ENCODE measurements around the gene SPAAR.
A peak's percentile ranks its signal among the peaks of the same experiment; 100 is the strongest.
"Not testable (repeated sequence)": the region's sequence is repeated elsewhere in the genome, so short reads cannot be mapped to it uniquely, and the experiment has no call there.

The SPAAR gene

GRCh38 chr9:35909687-35910612 is 660 bp downstream of the SPAAR start:
- H3K4me3 ChIP-seq (ENCODE audit: low read length in 2 of 2) = peak overlapping the region in 1 of 2 donors; percentile 26
- H3K36me3 ChIP-seq (ENCODE audit: control insufficient read depth in 2 of 2, insufficient read depth in 2 of 2, low read length in 2 of 2) = no peaks in the 10 kb centered on the region
- H3K9me3 ChIP-seq (ENCODE audit: control insufficient read depth in 2 of 2, low read length in 2 of 2) = no peaks in the 10 kb centered on the region
- peak overlapping the region; percentile 66 to 70 for H3K9ac ChIP-seq (ENCODE audit: low read depth in 1 of 2, low read length in 2 of 2)
- no peaks in the 10 kb centered on the region for H3K27me3 ChIP-seq (ENCODE audit: control insufficient read depth in 2 of 2, insufficient read depth in 2 of 2, low read length in 2 of 2)
- peak overlapping the region; percentile 97 for H3K27ac ChIP-seq (ENCODE audit: low read depth in 2 of 2, low read length in 2 of 2)
- peaks cover 67 to 77% of the 10 kb centered on the region in 2 donors for H3K4me1 ChIP-seq (ENCODE audit: control insufficient read depth in 2 of 2, insufficient read depth in 2 of 2, low read length in 2 of 2)

DNA sequence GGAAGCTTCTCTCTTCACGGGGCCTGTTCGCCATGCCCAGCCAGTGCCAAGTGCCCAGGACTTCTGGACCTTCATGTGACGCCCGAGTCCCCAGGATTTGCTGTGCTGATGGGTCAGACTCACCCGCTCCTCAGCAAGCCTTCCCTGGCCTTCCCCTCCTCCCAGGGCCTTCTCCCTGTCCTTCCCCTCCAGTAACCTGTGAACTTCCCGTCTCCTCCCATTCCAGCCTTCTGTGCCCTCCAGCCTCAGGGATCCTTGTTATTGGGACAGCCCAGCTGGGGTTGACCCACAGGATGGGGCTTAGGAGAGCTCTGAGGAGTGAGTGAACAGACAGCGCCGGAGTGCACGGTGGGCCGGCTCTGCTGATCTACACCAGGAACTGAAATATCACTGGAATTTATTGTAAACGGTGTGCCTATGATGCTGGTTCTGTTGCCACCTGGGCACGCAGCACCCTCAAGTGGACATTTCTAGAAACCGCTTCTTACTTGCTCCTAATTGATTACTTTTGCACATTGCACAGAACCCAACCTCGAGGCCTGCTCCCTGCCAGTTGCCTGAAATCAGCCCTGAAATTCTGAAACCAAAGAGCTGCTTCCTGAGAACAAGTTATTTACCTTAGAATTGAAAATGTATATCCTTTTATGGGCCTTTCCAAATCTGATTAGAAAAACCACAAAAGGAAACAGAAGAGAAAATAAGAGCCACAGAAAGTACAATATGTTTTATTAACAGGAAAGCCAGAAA is 1.5 kb downstream of the SPAAR start:
- H3K4me3 ChIP-seq (ENCODE audit: low read length in 2 of 2) = peak overlapping the region; percentile 20 to 26
- H3K9ac ChIP-seq (ENCODE audit: low read depth in 1 of 2, low read length in 2 of 2) = peak overlapping the region; percentile 66 to 70
- H3K9me3 ChIP-seq (ENCODE audit: control insufficient read depth in 2 of 2, low read length in 2 of 2) = no peaks in the 10 kb centered on the region
- no peaks in the 10 kb centered on the region for H3K27me3 ChIP-seq (ENCODE audit: control insufficient read depth in 2 of 2, insufficient read depth in 2 of 2, low read length in 2 of 2)
- H3K27ac ChIP-seq (ENCODE audit: low read depth in 2 of 2, low read length in 2 of 2) = peak overlapping the region; percentile 78 to 97
- H3K36me3 ChIP-seq (ENCODE audit: control insufficient read depth in 2 of 2, insufficient read depth in 2 of 2, low read length in 2 of 2) = no peaks in the 10 kb centered on the region
- H3K4me1 ChIP-seq (ENCODE audit: control insufficient read depth in 2 of 2, insufficient read depth in 2 of 2, low read length in 2 of 2) = peaks cover 67 to 77% of the 10 kb centered on the region in 2 donors

DNA sequence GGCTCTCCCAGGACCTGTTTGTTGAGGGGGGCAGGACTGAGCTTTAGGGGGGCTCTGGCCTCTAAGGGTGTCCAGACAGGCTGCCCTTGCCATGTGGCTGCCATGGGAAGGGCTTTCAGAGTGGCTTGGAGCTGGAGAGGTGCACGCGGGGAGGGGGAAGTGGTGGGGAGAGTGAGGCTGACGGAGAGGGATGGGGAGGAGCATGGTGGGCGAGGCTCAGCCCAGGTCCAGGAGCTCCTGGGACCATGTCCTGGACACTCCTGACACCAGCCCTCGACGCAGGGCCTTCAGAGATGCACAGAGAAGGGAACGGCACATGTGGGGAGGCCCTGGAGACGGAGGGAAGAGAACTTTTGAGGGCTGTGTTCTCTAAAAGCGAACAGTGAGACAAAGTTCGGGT is 2.4 kb downstream of the SPAAR start:
- no peak overlapping the region for H3K27ac ChIP-seq (ENCODE audit: low read depth in 2 of 2, low read length in 2 of 2)
- H3K9me3 ChIP-seq (ENCODE audit: control insufficient read depth in 2 of 2, low read length in 2 of 2) = no peaks in the 10 kb centered on the region
- H3K4me3 ChIP-seq (ENCODE audit: low read length in 2 of 2) = no peak overlapping the region
- H3K27me3 ChIP-seq (ENCODE audit: control insufficient read depth in 2 of 2, insufficient read depth in 2 of 2, low read length in 2 of 2) = no peaks in the 10 kb centered on the region
- H3K4me1 ChIP-seq (ENCODE audit: control insufficient read depth in 2 of 2, insufficient read depth in 2 of 2, low read length in 2 of 2) = peaks cover 65 to 75% of the 10 kb centered on the region in 2 donors
- no peaks in the 10 kb centered on the region for H3K36me3 ChIP-seq (ENCODE audit: control insufficient read depth in 2 of 2, insufficient read depth in 2 of 2, low read length in 2 of 2)
- peak overlapping the region in 1 of 2 donors; percentile 47 for H3K9ac ChIP-seq (ENCODE audit: low read depth in 1 of 2, low read length in 2 of 2)

DNA sequence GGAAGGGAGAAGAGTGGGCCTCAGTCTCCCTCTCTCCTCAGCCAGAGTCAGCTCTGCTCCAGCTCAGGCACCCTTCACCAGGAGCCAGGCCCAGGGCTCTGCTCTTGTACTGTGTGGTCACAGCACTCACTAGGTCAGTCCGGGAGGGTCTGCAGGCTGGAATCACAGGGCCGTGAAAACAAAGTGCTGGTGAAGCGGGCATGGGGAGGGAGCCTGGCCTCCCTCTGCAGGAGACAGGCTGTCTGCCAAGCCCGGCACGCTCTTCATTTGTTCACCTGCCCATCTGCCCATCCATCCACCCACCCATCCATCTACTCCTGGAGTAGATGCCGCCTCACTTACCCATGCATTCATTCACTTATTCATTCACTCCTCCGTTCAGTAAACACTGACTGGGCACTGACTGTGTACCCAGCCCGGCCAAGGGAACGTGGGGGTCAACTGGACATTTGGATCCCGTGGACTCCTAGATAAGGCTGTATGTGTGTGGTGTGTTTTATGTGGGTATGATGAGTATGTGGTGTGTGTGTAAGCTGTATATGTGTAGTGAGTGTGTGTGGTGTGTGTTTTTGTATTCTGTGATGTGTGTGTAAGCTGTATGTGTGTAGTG is 3.6 kb downstream of the SPAAR start:
- H3K27me3 ChIP-seq (ENCODE audit: control insufficient read depth in 2 of 2, insufficient read depth in 2 of 2, low read length in 2 of 2) = no peaks in the 10 kb centered on the region
- H3K4me1 ChIP-seq (ENCODE audit: control insufficient read depth in 2 of 2, insufficient read depth in 2 of 2, low read length in 2 of 2) = peaks cover 62 to 73% of the 10 kb centered on the region in 2 donors
- H3K9me3 ChIP-seq (ENCODE audit: control insufficient read depth in 2 of 2, low read length in 2 of 2) = no peaks in the 10 kb centered on the region
- no peaks in the 10 kb centered on the region for H3K36me3 ChIP-seq (ENCODE audit: control insufficient read depth in 2 of 2, insufficient read depth in 2 of 2, low read length in 2 of 2)
- H3K9ac ChIP-seq (ENCODE audit: low read depth in 1 of 2, low read length in 2 of 2) = no peak overlapping the region
- no peak overlapping the region for H3K4me3 ChIP-seq (ENCODE audit: low read length in 2 of 2)
- peak overlapping the region; percentile 23 to 57 for H3K27ac ChIP-seq (ENCODE audit: low read depth in 2 of 2, low read length in 2 of 2)

- not testable (repeated sequence) for H3K36me3 ChIP-seq (ENCODE audit: control insufficient read depth in 2 of 2, insufficient read depth in 2 of 2, low read length in 2 of 2); H3K9me3 ChIP-seq (ENCODE audit: control insufficient read depth in 2 of 2, low read length in 2 of 2); H3K27me3 ChIP-seq (ENCODE audit: control insufficient read depth in 2 of 2, insufficient read depth in 2 of 2, low read length in 2 of 2); H3K9ac ChIP-seq (ENCODE audit: low read depth in 1 of 2, low read length in 2 of 2); H3K4me3 ChIP-seq (ENCODE audit: low read length in 2 of 2)
- peaks cover 58 to 72% of the 10 kb centered on the region in 2 donors for H3K4me1 ChIP-seq (ENCODE audit: control insufficient read depth in 2 of 2, insufficient read depth in 2 of 2, low read length in 2 of 2)
- peak overlapping the region; percentile 57 to 59 for H3K27ac ChIP-seq (ENCODE audit: low read depth in 2 of 2, low read length in 2 of 2)
These were observed 4.1 kb downstream of the SPAAR start for GRCh38 chr9:35913429-35913828.

DNA sequence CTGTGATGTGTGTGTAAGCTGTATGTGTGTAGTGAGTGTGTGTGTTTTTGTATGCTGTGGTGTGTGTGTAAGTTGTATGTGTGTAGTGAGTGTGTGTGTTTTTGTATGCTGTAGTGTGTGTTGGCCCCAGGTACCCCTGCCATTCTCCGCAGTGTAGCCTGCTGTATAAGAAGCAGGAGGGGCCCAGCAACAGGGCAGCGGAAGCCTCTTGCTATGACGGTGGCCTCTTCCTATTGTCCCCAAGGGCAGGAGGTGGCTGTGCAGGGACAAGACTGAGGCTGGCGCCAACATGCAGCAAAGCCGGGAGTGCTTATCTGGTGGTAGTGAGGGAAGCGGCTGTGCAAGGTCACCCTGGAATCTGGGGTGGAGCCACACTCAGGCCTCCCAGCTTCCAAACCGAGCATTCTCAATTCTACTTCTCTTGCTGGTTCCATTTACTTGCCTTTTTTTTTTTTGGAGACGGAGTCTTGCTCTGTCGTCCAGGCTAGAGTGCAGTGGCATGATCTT is 5.1 kb downstream of the SPAAR start:
- Histone ChIP-seq H3K9me3 (ENCODE audit: control insufficient read depth in 2 of 2, low read length in 2 of 2) (no peaks in the 10 kb centered on the region), H3K9ac (ENCODE audit: low read depth in 1 of 2, low read length in 2 of 2) (peak overlapping the region in 1 of 2 donors; percentile 45), H3K27ac (ENCODE audit: low read depth in 2 of 2, low read length in 2 of 2) (peak overlapping the region; percentile 91 to 94), H3K4me3 (ENCODE audit: low read length in 2 of 2) (peak overlapping the region in 1 of 2 donors; percentile 19), H3K27me3 (ENCODE audit: control insufficient read depth in 2 of 2, insufficient read depth in 2 of 2, low read length in 2 of 2) (no peaks in the 10 kb centered on the region), H3K36me3 (ENCODE audit: control insufficient read depth in 2 of 2, insufficient read depth in 2 of 2, low read length in 2 of 2) (no peaks in the 10 kb centered on the region), H3K4me1 (ENCODE audit: control insufficient read depth in 2 of 2, insufficient read depth in 2 of 2, low read length in 2 of 2) (peaks cover 57 to 72% of the 10 kb centered on the region in 2 donors)

DNA sequence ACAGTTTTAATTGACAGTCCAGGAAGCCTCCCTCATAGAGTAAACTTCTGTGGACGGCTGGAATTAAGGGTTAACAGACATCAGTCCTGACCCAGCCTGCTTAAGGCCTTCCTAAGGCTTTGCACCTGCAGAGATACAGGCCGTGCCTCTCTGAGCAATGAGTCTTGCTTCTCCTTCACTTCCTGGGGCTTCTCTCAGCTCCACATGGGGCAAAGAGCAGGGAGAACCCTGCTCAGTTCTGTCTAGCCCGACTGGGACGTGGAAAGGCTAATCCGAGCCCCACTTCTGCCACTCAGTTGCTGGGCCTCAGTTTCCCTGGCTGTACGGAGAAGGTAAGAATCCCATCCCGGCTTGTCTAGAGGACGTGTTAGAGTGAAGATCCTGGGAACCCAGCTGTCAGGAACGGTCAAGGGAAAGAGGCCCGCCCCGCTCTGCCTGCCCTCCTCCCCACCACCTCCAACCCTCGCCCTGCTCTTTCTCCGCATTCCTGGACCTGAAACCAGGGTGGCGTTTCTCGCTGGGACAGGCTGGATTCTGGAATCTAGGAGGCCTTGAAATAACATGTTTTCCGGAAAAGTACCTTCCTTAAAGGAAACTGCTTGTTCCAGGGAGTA is 6.5 kb downstream of the SPAAR start:
- Histone ChIP-seq H3K27me3 (ENCODE audit: control insufficient read depth in 2 of 2, insufficient read depth in 2 of 2, low read length in 2 of 2) (no peaks in the 10 kb centered on the region), H3K36me3 (ENCODE audit: control insufficient read depth in 2 of 2, insufficient read depth in 2 of 2, low read length in 2 of 2) (no peaks in the 10 kb centered on the region), H3K27ac (ENCODE audit: low read depth in 2 of 2, low read length in 2 of 2) (peak overlapping the region; percentile 91 to 94), H3K9me3 (ENCODE audit: control insufficient read depth in 2 of 2, low read length in 2 of 2) (no peaks in the 10 kb centered on the region), H3K9ac (ENCODE audit: low read depth in 1 of 2, low read length in 2 of 2) (peak overlapping the region; percentile 36 to 62), H3K4me1 (ENCODE audit: control insufficient read depth in 2 of 2, insufficient read depth in 2 of 2, low read length in 2 of 2) (peaks cover 53 to 70% of the 10 kb centered on the region in 2 donors), H3K4me3 (ENCODE audit: low read length in 2 of 2) (peak overlapping the region; percentile 7 to 41)

GRCh38 chr9:35917261-35917660 is 8.0 kb downstream of the SPAAR start:
- Histone ChIP-seq H3K27ac (ENCODE audit: low read depth in 2 of 2, low read length in 2 of 2) (peak overlapping the region; percentile 71 to 91), H3K27me3 (ENCODE audit: control insufficient read depth in 2 of 2, insufficient read depth in 2 of 2, low read length in 2 of 2) (no peaks in the 10 kb centered on the region), H3K4me3 (ENCODE audit: low read length in 2 of 2) (no peak overlapping the region), H3K36me3 (ENCODE audit: control insufficient read depth in 2 of 2, insufficient read depth in 2 of 2, low read length in 2 of 2) (no peaks in the 10 kb centered on the region), H3K4me1 (ENCODE audit: control insufficient read depth in 2 of 2, insufficient read depth in 2 of 2, low read length in 2 of 2) (peaks cover 48 to 64% of the 10 kb centered on the region in 2 donors), H3K9ac (ENCODE audit: low read depth in 1 of 2, low read length in 2 of 2) (peak overlapping the region; percentile 20 to 27), H3K9me3 (ENCODE audit: control insufficient read depth in 2 of 2, low read length in 2 of 2) (no peaks in the 10 kb centered on the region)

GRCh38 chr9:35918780-35919179 is 9.5 kb downstream of the SPAAR start:
- Histone ChIP-seq H3K27me3 (ENCODE audit: control insufficient read depth in 2 of 2, insufficient read depth in 2 of 2, low read length in 2 of 2) (no peaks in the 10 kb centered on the region), H3K9me3 (ENCODE audit: control insufficient read depth in 2 of 2, low read length in 2 of 2) (no peaks in the 10 kb centered on the region), H3K36me3 (ENCODE audit: control insufficient read depth in 2 of 2, insufficient read depth in 2 of 2, low read length in 2 of 2) (no peaks in the 10 kb centered on the region), H3K9ac (ENCODE audit: low read depth in 1 of 2, low read length in 2 of 2) (no peak overlapping the region), H3K4me3 (ENCODE audit: low read length in 2 of 2) (no peak overlapping the region), H3K4me1 (ENCODE audit: control insufficient read depth in 2 of 2, insufficient read depth in 2 of 2, low read length in 2 of 2) (peaks cover 56 to 71% of the 10 kb centered on the region in 2 donors), H3K27ac (ENCODE audit: low read depth in 2 of 2, low read length in 2 of 2) (peak overlapping the region; percentile 71 to 91)
